Stimulated activated CD4-positive, alpha-beta T cell treated with anti-CD3 and anti-CD28 coated beads, Interleukin-4, amount 100 ng/mL, for 48 hours (primary cell): ENCODE measurements around the gene GPC2.
"Not testable (repeated sequence)": the region's sequence is repeated elsewhere in the genome, so short reads cannot be mapped to it uniquely, and the experiment has no call there.

Experiments
- DNase-seq, 2 donors: peaks; one replicate each; pipeline ENCODE4 v3.0.0-alpha.2; 2020; ENCODE audit warnings: low read depth in 2 of 2

The GPC2 gene

GRCh38 chr7:100177045-100178001 lies at the start of gene GPC2, which contains the start of gene STAG3:
GPC2 (minus strand) TSS chr7:100177381; CDS start chr7:100177199, 182 bp downstream.
STAG3 (plus strand) TSS chr7:100177918; CDS start chr7:100180557, 2,639 bp downstream.
- peak; percentile 96 to 99 for DNase-seq

- not testable (repeated sequence) for DNase-seq
Measured at GRCh38 chr7:100224891-100225290, 47.7 kb upstream of the GPC2 start.

GRCh38 chr7:100223376-100223927 lies 46.3 kb upstream of the GPC2 start:
- not testable (repeated sequence) for DNase-seq

GRCh38 chr7:100222445-100223132 lies 45.4 kb upstream of the GPC2 start:
- DNase-seq = no peak

GRCh38 chr7:100221767-100222444 lies 44.7 kb upstream of the GPC2 start:
- DNase-seq = no peak

GRCh38 chr7:100221231-100221718 lies 44.1 kb upstream of the GPC2 start:
- peak; percentile 65 to 67 for DNase-seq

GRCh38 chr7:100220586-100221230 lies 43.5 kb upstream of the GPC2 start:
- no peak for DNase-seq

- DNase-seq = peak in 1 of 2 donors; percentile 28
Measured at GRCh38 chr7:100219801-100220585, 42.8 kb upstream of the GPC2 start, which contains the start of gene PVRIG. PVRIG (plus strand) TSS chr7:100219949; CDS start chr7:100219971, 22 bp downstream.

- peak in 1 of 2 donors; percentile 18 for DNase-seq
Measured at GRCh38 chr7:100219271-100219737, 42.1 kb upstream of the GPC2 start.

- peak; percentile 80 to 83 for DNase-seq
Measured at GRCh38 chr7:100217934-100218333, 40.8 kb upstream of the GPC2 start.

GRCh38 chr7:100215895-100216294 lies 38.7 kb upstream of the GPC2 start:
- no peak for DNase-seq

- not testable (repeated sequence) for DNase-seq
Measured at GRCh38 chr7:100214356-100214755, 37.2 kb upstream of the GPC2 start.

GRCh38 chr7:100213672-100214071 lies 36.5 kb upstream of the GPC2 start:
- DNase-seq = no peak

GRCh38 chr7:100212631-100213286 lies 35.6 kb upstream of the GPC2 start:
- DNase-seq = no peak

GRCh38 chr7:100211342-100211780 lies 34.2 kb upstream of the GPC2 start:
- DNase-seq = peak in 1 of 2 donors; percentile 18

- DNase-seq = no peak
Measured at GRCh38 chr7:100210805-100211204, 33.6 kb upstream of the GPC2 start.

- no peak for DNase-seq
Measured at GRCh38 chr7:100209493-100209892, 32.3 kb upstream of the GPC2 start.

- peak in 1 of 2 donors; percentile 40 for DNase-seq
Measured at GRCh38 chr7:100208911-100209408, 31.8 kb upstream of the GPC2 start.

GRCh38 chr7:100204454-100204853 lies 27.3 kb upstream of the GPC2 start:
- DNase-seq = no peak
